GM21576 (cell line): ENCODE data around the gene SCIN.

Experiments used
- ATAC-seq: cut with Tn5 transposase; IDR thresholded peaks from one replicate; pipeline ENCODE4 v1.9.1; 2021; ENCODE audit warnings: mild to moderate bottlenecking, moderate library complexity; ENCODE audit not compliant: unreplicated experiment

Gene SCIN

GRCh38 chr7:12567015-12567414 is 3.5 kb upstream of the SCIN start:
- ATAC-seq, result peak; percentile 92

GRCh38 chr7:12569673-12570072 is 847 bp upstream of the SCIN start:
- ATAC-seq, result peak; percentile 44

- no peak for ATAC-seq
Measured at GRCh38 chr7:12570168-12570533, 369 bp upstream of the SCIN start.

- no peak for ATAC-seq
Measured at GRCh38 chr7:12571691-12572090, 1.2 kb downstream of the SCIN start.

GRCh38 chr7:12572941-12573575 is 2.5 kb downstream of the SCIN start:
- ATAC-seq, result no peak

GRCh38 chr7:12573885-12574284 is 3.4 kb downstream of the SCIN start:
- no peak for ATAC-seq

- ATAC-seq, result peak; percentile 83
Measured at GRCh38 chr7:12578930-12579640, 8.6 kb downstream of the SCIN start.

- no peak for ATAC-seq
Measured at GRCh38 chr7:12581897-12582296, 11.4 kb downstream of the SCIN start.

- no peak for ATAC-seq
Measured at GRCh38 chr7:12582362-12582761, 11.8 kb downstream of the SCIN start.

GRCh38 chr7:12583176-12583575 is 12.7 kb downstream of the SCIN start:
- ATAC-seq, result no peak

GRCh38 chr7:12583922-12584321 is 13.4 kb downstream of the SCIN start:
- ATAC-seq, result no peak

GRCh38 chr7:12584930-12585329 is 14.4 kb downstream of the SCIN start:
- peak; percentile 97 for ATAC-seq

- no peak for ATAC-seq
Measured at GRCh38 chr7:12586271-12586670, 15.8 kb downstream of the SCIN start.

- no peak for ATAC-seq
Measured at GRCh38 chr7:12588259-12588904, 17.9 kb downstream of the SCIN start.

- no peak for ATAC-seq
Measured at GRCh38 chr7:12590559-12590958, 20.0 kb downstream of the SCIN start.

- no peak for ATAC-seq
Measured at GRCh38 chr7:12594122-12594897, 23.8 kb downstream of the SCIN start.

GRCh38 chr7:12595148-12595547 is 24.6 kb downstream of the SCIN start:
- ATAC-seq, result no peak

- ATAC-seq, result no peak
Measured at GRCh38 chr7:12596225-12596790, 25.8 kb downstream of the SCIN start.

- ATAC-seq, result peak; percentile 96
Measured at GRCh38 chr7:12601302-12601869, 30.9 kb downstream of the SCIN start.

GRCh38 chr7:12607134-12607533 is 36.6 kb downstream of the SCIN start:
- ATAC-seq, result no peak

GRCh38 chr7:12609561-12609960 is 39.0 kb downstream of the SCIN start:
- no peak for ATAC-seq
